Endothelial cell of umbilical vein (primary cell): ENCODE data around the gene VSIR.

Source experiments
- CTCF ChIP-seq, 2 donors: IDR thresholded peaks; 1 replicate in 1 of 2; 2 replicates in 1 of 2; pipeline ENCODE4 v1.5.1; 2011; ENCODE audit warnings: low read length in 2 of 2, mild to moderate bottlenecking in 2 of 2, moderate library complexity in 2 of 2, control low read depth in 1 of 2, inconsistent platforms in 1 of 2, low read depth in 1 of 2; ENCODE audit not compliant: insufficient read depth in 1 of 2; ENCODE audit errors: extremely low read depth in 1 of 2
- EZH2 ChIP-seq: IDR thresholded peaks from 2 replicates; pipeline ENCODE4 v1.6.1; 2012; ENCODE audit warnings: borderline replicate concordance, low read depth, mild to moderate bottlenecking, moderate library complexity, low read length, inconsistent platforms; ENCODE audit not compliant: severe bottlenecking
- FOS ChIP-seq: IDR thresholded peaks from 2 replicates; pipeline ENCODE4 v1.6.1; 2011; ENCODE audit warnings: mild to moderate bottlenecking, low read length, moderate library complexity, borderline replicate concordance; ENCODE audit not compliant: insufficient read depth
- GATA2 ChIP-seq: IDR thresholded peaks from 2 replicates; pipeline ENCODE4 v1.7.0; 2011; ENCODE audit warnings: low read depth, mild to moderate bottlenecking, moderate library complexity, mixed read lengths, low read length; ENCODE audit not compliant: insufficient read length, insufficient read depth
- JUN ChIP-seq: IDR thresholded peaks from 2 replicates; pipeline ENCODE4 v1.6.1; 2011; ENCODE audit warnings: borderline replicate concordance, low read depth; ENCODE audit not compliant: insufficient read length, insufficient read depth
- MAX ChIP-seq: IDR thresholded peaks from 2 replicates; pipeline ENCODE4 v1.6.1; 2011; ENCODE audit not compliant: insufficient read depth, insufficient read length
- MYC ChIP-seq: IDR thresholded peaks from one replicate; pipeline ENCODE4 v1.6.1; 2011; ENCODE audit warnings: mild to moderate bottlenecking, low read depth, low read length
- POLR2A ChIP-seq: IDR thresholded peaks from 2 replicates; pipeline ENCODE4 v1.6.1; 2012; ENCODE audit warnings: low read depth, mild to moderate bottlenecking, control low read depth, low read length
- POLR2AphosphoS5 ChIP-seq: IDR thresholded peaks from 2 replicates; pipeline ENCODE4 v1.6.1; 2012; ENCODE audit warnings: low read depth, mild to moderate bottlenecking, control low read depth, low read length, moderate library complexity; ENCODE audit not compliant: insufficient read depth

- no peak for TF ChIP-seq CTCF (IDR thresholded peaks at IDR 0.05; ENCODE audit: extremely low read depth in 1 of 2, insufficient read depth in 1 of 2, low read depth in 1 of 2, low read length in 2 of 2)
- TF ChIP-seq POLR2AphosphoS5, result no peak
- TF ChIP-seq EZH2, result no peak
- TF ChIP-seq POLR2A, result no peak
- TF ChIP-seq MAX, result no peak
- no peak for TF ChIP-seq MYC
- TF ChIP-seq GATA2, result no peak
- TF ChIP-seq JUN, result no peak
- TF ChIP-seq FOS, result no peak
Measured at GRCh38 chr10:71755179-71755879, 18.0 kb downstream of the VSIR start.
